ENCODE measurements around the gene ALOX12B.

- TF ChIP-seq CTCF (IDR thresholded peaks at IDR 0.05) (no peak), POLR2A (IDR thresholded peaks at IDR 0.05) (no peak)
Observed at GRCh38 chr17:8051831-8052230, 35.7 kb downstream of the ALOX12B start.
